Activated CD8-positive, alpha-beta memory T cell treated with anti-CD3 and anti-CD28 coated beads, Interleukin-2, amount 50 U/mL, for 24 hours (primary cell): ENCODE measurements around the gene CAMK2D.
"Not testable (repeated sequence)": the region's sequence is repeated elsewhere in the genome, so short reads cannot be mapped to it uniquely, and the experiment has no call there.

Experiments
- DNase-seq: peaks from one replicate; pipeline ENCODE4 v3.0.0-alpha.2; 2020; ENCODE audit errors: extremely low read depth

CAMK2D gene

GRCh38 chr4:113730467-113731216 lies 30.9 kb downstream of the CAMK2D start:
- DNase-seq = no peak

- no peak for DNase-seq
Observed at GRCh38 chr4:113727802-113728201, 33.7 kb downstream of the CAMK2D start.

GRCh38 chr4:113725963-113726362 lies 35.6 kb downstream of the CAMK2D start:
- no peak for DNase-seq

GRCh38 chr4:113718252-113718651 lies 43.3 kb downstream of the CAMK2D start:
- DNase-seq = no peak

GRCh38 chr4:113711883-113712662 lies 49.5 kb downstream of the CAMK2D start:
- DNase-seq = no peak

GRCh38 chr4:113708250-113708649 lies 53.3 kb downstream of the CAMK2D start:
- no peak for DNase-seq

GRCh38 chr4:113707048-113707447 lies 54.5 kb downstream of the CAMK2D start:
- DNase-seq = no peak

- DNase-seq = not testable (repeated sequence)
Observed at GRCh38 chr4:113705097-113705496, 56.4 kb downstream of the CAMK2D start.

GRCh38 chr4:113702596-113702995 lies 58.9 kb downstream of the CAMK2D start:
- DNase-seq = not testable (repeated sequence)

- no peak for DNase-seq
Observed at GRCh38 chr4:113701169-113701568, 60.4 kb downstream of the CAMK2D start.

GRCh38 chr4:113700602-113701150 lies 60.9 kb downstream of the CAMK2D start:
- no peak for DNase-seq

- DNase-seq = no peak
Observed at GRCh38 chr4:113699772-113700171, 61.8 kb downstream of the CAMK2D start.

- no peak for DNase-seq
Observed at GRCh38 chr4:113697429-113697828, 64.1 kb downstream of the CAMK2D start.

GRCh38 chr4:113695328-113696169 lies 66.0 kb downstream of the CAMK2D start:
- DNase-seq = no peak

- no peak for DNase-seq
Observed at GRCh38 chr4:113694008-113694407, 67.5 kb downstream of the CAMK2D start.

- DNase-seq = no peak
Observed at GRCh38 chr4:113692809-113693411, 68.6 kb downstream of the CAMK2D start.

GRCh38 chr4:113691676-113692075 lies 69.9 kb downstream of the CAMK2D start:
- DNase-seq = no peak

GRCh38 chr4:113689394-113689793 lies 72.1 kb downstream of the CAMK2D start:
- DNase-seq = no peak

- DNase-seq = no peak
Observed at GRCh38 chr4:113687067-113687718, 74.3 kb downstream of the CAMK2D start.

- DNase-seq = not testable (repeated sequence)
Observed at GRCh38 chr4:113685157-113685556, 76.4 kb downstream of the CAMK2D start.

GRCh38 chr4:113684534-113685091 lies 76.9 kb downstream of the CAMK2D start:
- no peak for DNase-seq
